DOHH2 (cell line): ENCODE results near the gene ORM1.

Experiments used
- CTCF ChIP-seq: fragments of 200-600 bp; sonication (generic); IDR thresholded peaks from one replicate; pipeline ENCODE4 v1.5.1; 2014; ENCODE audit warnings: antibody characterized with exemption, mild to moderate bottlenecking, low read depth, low read length; ENCODE audit not compliant: poor library complexity, severe bottlenecking
- EZH2phosphoT487 ChIP-seq: fragments of 200-600 bp; sonication (generic); IDR thresholded peaks from 2 replicates; pipeline ENCODE4 v1.6.1; 2017; ENCODE audit warnings: borderline replicate concordance, mild to moderate bottlenecking, antibody characterized with exemption, low read length, moderate library complexity, mixed read lengths

- TF ChIP-seq CTCF, result no peak
- TF ChIP-seq EZH2phosphoT487, result no peak
Observed at GRCh38 chr9:114279693-114280092, 43.2 kb upstream of the ORM1 start.
